OCI-LY1 (cell line): Measurements from ENCODE around the gene ACTR2.
"Not testable (repeated sequence)": the region's sequence is repeated elsewhere in the genome, so short reads cannot be mapped to it uniquely, and the experiment has no call there.

ENCODE experiments used
- H2AFZ ChIP-seq: fragments of 200-600 bp; sonication (generic), shearing (Covaris generic); 2 replicates; pipeline ENCODE4 v1.6.0; 2014; ENCODE audit warnings: antibody characterized with exemption, mild to moderate bottlenecking, low read length
- H3F3A ChIP-seq: fragments of 200-600 bp; sonication (generic), shearing (Covaris generic); 2 replicates; pipeline ENCODE4 v1.6.0; 2014; ENCODE audit warnings: mild to moderate bottlenecking, antibody characterized with exemption, low read length, moderate library complexity; ENCODE audit not compliant: insufficient read depth
- H3K27ac ChIP-seq: fragments of 200-600 bp; sonication (generic); 2 replicates; pipeline ENCODE4 v1.5.1; 2014; ENCODE audit warnings: low read length, mixed run types, mild to moderate bottlenecking, low read depth; ENCODE audit not compliant: poor library complexity, severe bottlenecking
- H3K27me3 ChIP-seq: fragments of 200-600 bp; sonication (generic); 2 replicates; pipeline ENCODE4 v1.6.0; 2014; ENCODE audit warnings: antibody characterized with exemption, mild to moderate bottlenecking, low read length, moderate library complexity; ENCODE audit not compliant: insufficient read depth
- H3K36me3 ChIP-seq: fragments of 200-600 bp; sonication (generic); 2 replicates; pipeline ENCODE4 v1.6.1; 2014; ENCODE audit warnings: mild to moderate bottlenecking, antibody characterized with exemption, low read length, moderate library complexity, mixed read lengths; ENCODE audit not compliant: insufficient read depth
- H3K4me1 ChIP-seq: fragments of 200-600 bp; sonication (generic); 2 replicates; pipeline ENCODE4 v1.5.1; 2014; ENCODE audit warnings: mild to moderate bottlenecking, low read length, moderate library complexity; ENCODE audit not compliant: insufficient read depth, severe bottlenecking
- H3K4me2 ChIP-seq: fragments of 200-600 bp; sonication (generic), shearing (Covaris generic); 2 replicates; pipeline ENCODE4 v1.6.1; 2014; ENCODE audit warnings: low read length
- H3K4me3 ChIP-seq: fragments of 200-600 bp; sonication (generic); 2 replicates; pipeline ENCODE4 v1.5.1; 2014; ENCODE audit warnings: low read length, low read depth, mild to moderate bottlenecking, mixed read lengths; ENCODE audit not compliant: poor library complexity, severe bottlenecking
- H3K79me2 ChIP-seq: fragments of 200-600 bp; shearing (Covaris generic); 2 replicates; pipeline ENCODE4 v1.6.1; 2016; ENCODE audit warnings: mixed run types, low read length, mixed read lengths; ENCODE audit not compliant: insufficient read depth
- H3K9ac ChIP-seq: fragments of 200-600 bp; sonication (generic), shearing (Covaris generic); 2 replicates; pipeline ENCODE4 v1.6.1; 2014; ENCODE audit warnings: mild to moderate bottlenecking, low read length, mixed read lengths
- H3K9me2 ChIP-seq: fragments of 200-600 bp; sonication (generic), shearing (Covaris generic); 2 replicates; pipeline ENCODE4 v1.6.1; 2014; ENCODE audit warnings: low read depth, mild to moderate bottlenecking, low read length, mixed read lengths
- H3K9me3 ChIP-seq: fragments of 200-600 bp; shearing (Covaris generic); 2 replicates; pipeline ENCODE4 v1.6.1; 2014; ENCODE audit warnings: low read length, mixed read lengths
- H4K20me1 ChIP-seq: fragments of 200-600 bp; sonication (generic), shearing (Covaris generic); 2 replicates; pipeline ENCODE4 v1.6.0; 2016; ENCODE audit warnings: mild to moderate bottlenecking, low read length; ENCODE audit not compliant: insufficient read depth
- CTCF ChIP-seq: fragments of 200-600 bp; sonication (generic), shearing (Covaris generic); IDR thresholded peaks from 2 replicates; pipeline ENCODE4 v1.5.1; 2017; ENCODE audit warnings: mild to moderate bottlenecking, antibody characterized with exemption, low read length, moderate library complexity, mixed read lengths
- EZH2 ChIP-seq: fragments of 200-600 bp; sonication (generic), shearing (Covaris generic); IDR thresholded peaks from 2 replicates; pipeline ENCODE4 v1.8.0; 2017; ENCODE audit warnings: borderline replicate concordance, mixed run types, mild to moderate bottlenecking, antibody characterized with exemption, low read length, moderate library complexity, mixed read lengths

Gene ACTR2

GRCh38 chr2:65313954-65314256, 86.3 kb downstream of the ACTR2 start:
- Histone ChIP-seq H3F3A (no peaks in the 10 kb centered on the region), H3K4me3 (no peak overlapping the region), H3K9me2 (no peaks in the 10 kb centered on the region), H3K4me1 (peaks cover 5% of the 10 kb centered on the region), H4K20me1 (no peaks in the 10 kb centered on the region), H3K27me3 (no peaks in the 10 kb centered on the region), H3K36me3 (peaks cover 60% of the 10 kb centered on the region), H2AFZ (no peak overlapping the region), H3K9ac (no peak overlapping the region), H3K27ac (no peak overlapping the region), H3K79me2 (no peaks in the 10 kb centered on the region), H3K4me2 (no peak overlapping the region), H3K9me3 (no peaks in the 10 kb centered on the region)
- TF ChIP-seq CTCF (no peak), EZH2 (no peak)

DNA sequence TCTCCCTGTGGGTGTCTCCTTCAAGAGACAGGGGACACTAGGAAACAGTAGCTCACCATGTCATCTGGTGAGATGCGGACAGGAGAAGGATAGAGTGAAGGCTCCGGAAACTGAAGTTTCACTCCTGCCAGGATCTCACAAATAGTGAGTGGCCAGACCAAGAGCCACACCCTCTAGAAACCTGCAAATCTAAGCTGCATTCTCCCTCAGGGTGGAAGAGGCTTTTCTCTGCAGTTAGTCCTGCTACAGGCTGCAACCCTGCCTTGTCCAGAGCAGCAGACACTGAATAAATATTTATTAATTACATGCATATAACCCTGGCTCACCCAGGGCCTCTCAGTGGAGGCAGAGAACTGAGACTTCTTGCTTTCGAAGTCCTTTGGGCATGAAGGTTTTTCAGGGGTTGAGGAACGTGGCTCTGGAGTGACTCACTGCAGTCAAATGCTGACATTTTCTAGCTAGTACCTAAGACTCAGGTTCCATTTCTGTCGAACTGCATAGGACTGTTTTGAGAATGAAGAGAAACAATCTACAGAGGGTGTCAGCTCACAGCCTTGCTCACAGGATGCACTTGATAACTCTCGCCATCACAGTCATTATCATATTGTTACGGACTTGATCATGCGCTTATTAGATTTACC, 87.3 kb downstream of the ACTR2 start:
- Histone ChIP-seq H3K9me3 (no peaks in the 10 kb centered on the region), H3K4me2 (no peak overlapping the region), H3K27me3 (no peaks in the 10 kb centered on the region), H3K9ac (no peak overlapping the region), H4K20me1 (no peaks in the 10 kb centered on the region), H3K79me2 (no peaks in the 10 kb centered on the region), H3K4me1 (peaks cover 4% of the 10 kb centered on the region), H3K27ac (no peak overlapping the region), H3K36me3 (peaks cover 70% of the 10 kb centered on the region), H2AFZ (no peak overlapping the region), H3K4me3 (no peak overlapping the region), H3F3A (no peaks in the 10 kb centered on the region), H3K9me2 (no peaks in the 10 kb centered on the region)
- no peak for TF ChIP-seq EZH2

- Histone ChIP-seq H3K4me1 (no peaks in the 10 kb centered on the region), H3K9me3 (no peaks in the 10 kb centered on the region), H3K4me2 (no peak overlapping the region), H3F3A (no peaks in the 10 kb centered on the region), H3K9me2 (no peaks in the 10 kb centered on the region), H3K4me3 (no peak overlapping the region), H2AFZ (no peak overlapping the region), H4K20me1 (no peaks in the 10 kb centered on the region), H3K9ac (no peak overlapping the region), H3K79me2 (no peaks in the 10 kb centered on the region), H3K36me3 (peaks cover 72% of the 10 kb centered on the region), H3K27ac (no peak overlapping the region), H3K27me3 (no peaks in the 10 kb centered on the region)
- TF ChIP-seq CTCF (no peak), EZH2 (no peak)
Observed at GRCh38 chr2:65316072-65316471, 88.4 kb downstream of the ACTR2 start.

- H3K4me3 ChIP-seq, H3K27me3 ChIP-seq, H2AFZ ChIP-seq, H3K9me2 ChIP-seq, H3F3A ChIP-seq, H4K20me1 ChIP-seq, H3K9me3 ChIP-seq, H3K4me1 ChIP-seq, H3K4me2 ChIP-seq, H3K9ac ChIP-seq, H3K27ac ChIP-seq, H3K79me2 ChIP-seq: not testable (repeated sequence)
- peaks cover 60% of the 10 kb centered on the region for H3K36me3 ChIP-seq
Observed at GRCh38 chr2:65317351-65317750, 89.7 kb downstream of the ACTR2 start.
